ENCODE results near the gene PGA4. TPM values are rescaled to one million over a fixed set of nuclear protein-coding genes. Genes with fewer than 3 reads are reported as not detected.
"Not testable (repeated sequence)": the region's sequence is repeated elsewhere in the genome, so short reads cannot be mapped to it uniquely, and the experiment has no call there.

Gene PGA4
- total RNA-seq, 1 experiment from 2014 or later = not detected

DNA sequence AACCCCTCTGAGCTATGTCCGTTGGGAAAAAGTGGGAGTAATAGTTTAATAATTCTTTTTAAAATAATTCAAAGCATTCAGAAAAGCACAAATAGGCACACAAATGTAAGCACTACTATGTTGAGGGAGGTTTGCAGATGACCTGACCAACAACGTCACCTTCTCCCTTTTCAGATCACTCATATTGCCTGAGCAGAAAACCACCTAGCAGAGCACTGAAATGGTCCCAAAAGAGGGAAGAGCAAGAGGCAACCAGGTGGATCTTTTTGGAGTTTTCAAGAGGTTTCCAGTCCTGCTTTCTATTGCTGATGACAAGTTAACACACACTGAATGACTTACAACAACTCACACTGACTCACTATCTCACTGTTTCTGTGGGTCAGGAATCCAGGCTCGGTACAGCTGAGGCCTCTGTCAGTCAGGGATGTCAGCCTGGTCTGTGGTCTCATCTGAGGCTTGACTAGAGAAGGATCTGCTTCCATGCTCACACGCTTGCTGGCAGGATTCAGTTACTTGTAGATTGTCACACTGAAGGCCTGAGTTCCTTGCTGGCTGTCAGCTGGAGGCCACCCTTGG, 23.1 kb upstream of the PGA4 start (continued):
- TF ChIP-seq ATF1 (CRISPR knock-in tag; IDR thresholded peaks at IDR 0.05) (no peak), ETV6 (CRISPR knock-in tag; IDR thresholded peaks at IDR 0.05) (no peak), TEAD1 (CRISPR knock-in tag; IDR thresholded peaks at IDR 0.05) (no peak), FOXJ3 (CRISPR knock-in tag; IDR thresholded peaks at IDR 0.05; ENCODE audit: borderline replicate concordance) (no peak), TEAD4 (CRISPR knock-in tag; IDR thresholded peaks at IDR 0.05) (no peak), NFE2L1 (CRISPR knock-in tag; IDR thresholded peaks at IDR 0.05) (no peak), NR3C1 (CRISPR knock-in tag; conservative IDR thresholded peaks at IDR 0.05; ENCODE audit: low read depth) (no peak), ZBTB21 (CRISPR knock-in tag; IDR thresholded peaks at IDR 0.05; ENCODE audit: borderline replicate concordance) (no peak)
- TF ChIP-seq, protein P1, sequence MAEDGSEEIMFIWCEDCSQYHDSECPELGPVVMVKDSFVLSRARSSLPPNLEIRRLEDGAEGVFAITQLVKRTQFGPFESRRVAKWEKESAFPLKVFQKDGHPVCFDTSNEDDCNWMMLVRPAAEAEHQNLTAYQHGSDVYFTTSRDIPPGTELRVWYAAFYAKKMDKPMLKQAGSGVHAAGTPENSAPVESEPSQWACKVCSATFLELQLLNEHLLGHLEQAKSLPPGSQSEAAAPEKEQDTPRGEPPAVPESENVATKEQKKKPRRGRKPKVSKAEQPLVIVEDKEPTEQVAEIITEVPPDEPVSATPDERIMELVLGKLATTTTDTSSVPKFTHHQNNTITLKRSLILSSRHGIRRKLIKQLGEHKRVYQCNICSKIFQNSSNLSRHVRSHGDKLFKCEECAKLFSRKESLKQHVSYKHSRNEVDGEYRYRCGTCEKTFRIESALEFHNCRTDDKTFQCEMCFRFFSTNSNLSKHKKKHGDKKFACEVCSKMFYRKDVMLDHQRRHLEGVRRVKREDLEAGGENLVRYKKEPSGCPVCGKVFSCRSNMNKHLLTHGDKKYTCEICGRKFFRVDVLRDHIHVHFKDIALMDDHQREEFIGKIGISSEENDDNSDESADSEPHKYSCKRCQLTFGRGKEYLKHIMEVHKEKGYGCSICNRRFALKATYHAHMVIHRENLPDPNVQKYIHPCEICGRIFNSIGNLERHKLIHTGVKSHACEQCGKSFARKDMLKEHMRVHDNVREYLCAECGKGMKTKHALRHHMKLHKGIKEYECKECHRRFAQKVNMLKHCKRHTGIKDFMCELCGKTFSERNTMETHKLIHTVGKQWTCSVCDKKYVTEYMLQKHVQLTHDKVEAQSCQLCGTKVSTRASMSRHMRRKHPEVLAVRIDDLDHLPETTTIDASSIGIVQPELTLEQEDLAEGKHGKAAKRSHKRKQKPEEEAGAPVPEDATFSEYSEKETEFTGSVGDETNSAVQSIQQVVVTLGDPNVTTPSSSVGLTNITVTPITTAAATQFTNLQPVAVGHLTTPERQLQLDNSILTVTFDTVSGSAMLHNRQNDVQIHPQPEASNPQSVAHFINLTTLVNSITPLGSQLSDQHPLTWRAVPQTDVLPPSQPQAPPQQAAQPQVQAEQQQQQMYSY (CRISPR knock-in tag; IDR thresholded peaks at IDR 0.05) = no peak
- TF ChIP-seq, protein P2, sequence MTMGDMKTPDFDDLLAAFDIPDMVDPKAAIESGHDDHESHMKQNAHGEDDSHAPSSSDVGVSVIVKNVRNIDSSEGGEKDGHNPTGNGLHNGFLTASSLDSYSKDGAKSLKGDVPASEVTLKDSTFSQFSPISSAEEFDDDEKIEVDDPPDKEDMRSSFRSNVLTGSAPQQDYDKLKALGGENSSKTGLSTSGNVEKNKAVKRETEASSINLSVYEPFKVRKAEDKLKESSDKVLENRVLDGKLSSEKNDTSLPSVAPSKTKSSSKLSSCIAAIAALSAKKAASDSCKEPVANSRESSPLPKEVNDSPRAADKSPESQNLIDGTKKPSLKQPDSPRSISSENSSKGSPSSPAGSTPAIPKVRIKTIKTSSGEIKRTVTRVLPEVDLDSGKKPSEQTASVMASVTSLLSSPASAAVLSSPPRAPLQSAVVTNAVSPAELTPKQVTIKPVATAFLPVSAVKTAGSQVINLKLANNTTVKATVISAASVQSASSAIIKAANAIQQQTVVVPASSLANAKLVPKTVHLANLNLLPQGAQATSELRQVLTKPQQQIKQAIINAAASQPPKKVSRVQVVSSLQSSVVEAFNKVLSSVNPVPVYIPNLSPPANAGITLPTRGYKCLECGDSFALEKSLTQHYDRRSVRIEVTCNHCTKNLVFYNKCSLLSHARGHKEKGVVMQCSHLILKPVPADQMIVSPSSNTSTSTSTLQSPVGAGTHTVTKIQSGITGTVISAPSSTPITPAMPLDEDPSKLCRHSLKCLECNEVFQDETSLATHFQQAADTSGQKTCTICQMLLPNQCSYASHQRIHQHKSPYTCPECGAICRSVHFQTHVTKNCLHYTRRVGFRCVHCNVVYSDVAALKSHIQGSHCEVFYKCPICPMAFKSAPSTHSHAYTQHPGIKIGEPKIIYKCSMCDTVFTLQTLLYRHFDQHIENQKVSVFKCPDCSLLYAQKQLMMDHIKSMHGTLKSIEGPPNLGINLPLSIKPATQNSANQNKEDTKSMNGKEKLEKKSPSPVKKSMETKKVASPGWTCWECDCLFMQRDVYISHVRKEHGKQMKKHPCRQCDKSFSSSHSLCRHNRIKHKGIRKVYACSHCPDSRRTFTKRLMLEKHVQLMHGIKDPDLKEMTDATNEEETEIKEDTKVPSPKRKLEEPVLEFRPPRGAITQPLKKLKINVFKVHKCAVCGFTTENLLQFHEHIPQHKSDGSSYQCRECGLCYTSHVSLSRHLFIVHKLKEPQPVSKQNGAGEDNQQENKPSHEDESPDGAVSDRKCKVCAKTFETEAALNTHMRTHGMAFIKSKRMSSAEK (CRISPR knock-in tag; IDR thresholded peaks at IDR 0.05; ENCODE audit: borderline replicate concordance) = no peak

DNA sequence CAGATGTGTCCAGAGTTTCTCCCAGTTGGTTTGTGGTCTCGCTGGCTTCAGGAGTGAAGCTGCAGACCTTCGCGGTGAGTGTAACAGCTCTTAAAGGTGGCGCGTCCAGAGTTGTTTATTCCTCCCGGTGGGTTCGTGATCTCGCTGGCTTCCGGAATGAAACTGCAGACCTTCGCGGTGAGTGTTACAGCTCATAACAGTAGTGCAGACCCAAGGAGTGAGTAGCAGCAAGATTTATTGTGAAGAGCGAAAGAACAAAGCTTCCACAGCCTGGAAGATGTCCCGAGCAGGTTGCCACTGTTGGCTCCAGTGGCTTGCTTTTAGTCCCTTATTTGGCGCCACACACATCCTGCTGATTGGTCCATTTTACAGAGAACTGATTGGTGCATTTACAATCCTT, 20.7 kb upstream of the PGA4 start:
- peaks cover 19% of the 10 kb centered on the region for H3K9me3 Mint-ChIP-seq
- no peak for ATAC-seq
- ChIA-PET CTCF (interaction anchor here (0.7 kb wide), 1 partner anchor 135 kb away, joined by 3 read pairs; no protein-coding TSS in a partner anchor), POLR2A (no interaction called here)
- H3K27me3 Mint-ChIP-seq (ENCODE audit: low read depth) = peaks cover 10% of the 10 kb centered on the region
- no peak for DNase-seq (ENCODE audit: low spot score)
- H3K4me1 Mint-ChIP-seq = peaks cover 8% of the 10 kb centered on the region
- no peak overlapping the region for H3K4me3 Mint-ChIP-seq
- TF ChIP-seq ATF1 (CRISPR knock-in tag; IDR thresholded peaks at IDR 0.05) (no peak), NFATC4 (CRISPR knock-in tag; IDR thresholded peaks at IDR 0.05) (no peak), ZNF671 (CRISPR knock-in tag; IDR thresholded peaks at IDR 0.05) (no peak), GRHL2 (CRISPR knock-in tag; IDR thresholded peaks at IDR 0.05; ENCODE audit: insufficient replicate concordance, severe bottlenecking) (no peak), JAZF1 (CRISPR knock-in tag; IDR thresholded peaks at IDR 0.05) (no peak), NR2C2 (CRISPR knock-in tag; IDR thresholded peaks at IDR 0.05) (no peak)
- TF ChIP-seq, protein P3, sequence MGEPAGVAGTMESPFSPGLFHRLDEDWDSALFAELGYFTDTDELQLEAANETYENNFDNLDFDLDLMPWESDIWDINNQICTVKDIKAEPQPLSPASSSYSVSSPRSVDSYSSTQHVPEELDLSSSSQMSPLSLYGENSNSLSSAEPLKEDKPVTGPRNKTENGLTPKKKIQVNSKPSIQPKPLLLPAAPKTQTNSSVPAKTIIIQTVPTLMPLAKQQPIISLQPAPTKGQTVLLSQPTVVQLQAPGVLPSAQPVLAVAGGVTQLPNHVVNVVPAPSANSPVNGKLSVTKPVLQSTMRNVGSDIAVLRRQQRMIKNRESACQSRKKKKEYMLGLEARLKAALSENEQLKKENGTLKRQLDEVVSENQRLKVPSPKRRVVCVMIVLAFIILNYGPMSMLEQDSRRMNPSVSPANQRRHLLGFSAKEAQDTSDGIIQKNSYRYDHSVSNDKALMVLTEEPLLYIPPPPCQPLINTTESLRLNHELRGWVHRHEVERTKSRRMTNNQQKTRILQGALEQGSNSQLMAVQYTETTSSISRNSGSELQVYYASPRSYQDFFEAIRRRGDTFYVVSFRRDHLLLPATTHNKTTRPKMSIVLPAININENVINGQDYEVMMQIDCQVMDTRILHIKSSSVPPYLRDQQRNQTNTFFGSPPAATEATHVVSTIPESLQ (CRISPR knock-in tag; IDR thresholded peaks at IDR 0.05) = no peak
- TF ChIP-seq, protein P4, sequence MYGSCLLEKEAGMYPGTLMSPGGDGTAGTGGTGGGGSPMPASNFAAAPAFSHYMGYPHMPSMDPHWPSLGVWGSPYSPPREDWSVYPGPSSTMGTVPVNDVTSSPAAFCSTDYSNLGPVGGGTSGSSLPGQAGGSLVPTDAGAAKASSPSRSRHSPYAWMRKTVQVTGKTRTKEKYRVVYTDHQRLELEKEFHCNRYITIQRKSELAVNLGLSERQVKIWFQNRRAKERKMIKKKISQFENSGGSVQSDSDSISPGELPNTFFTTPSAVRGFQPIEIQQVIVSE (CRISPR knock-in tag; IDR thresholded peaks at IDR 0.05; ENCODE audit: borderline replicate concordance) = no peak
- H3K27ac Mint-ChIP-seq = no peak overlapping the region
- H3K36me3 Mint-ChIP-seq = no peaks in the 10 kb centered on the region

DNA sequence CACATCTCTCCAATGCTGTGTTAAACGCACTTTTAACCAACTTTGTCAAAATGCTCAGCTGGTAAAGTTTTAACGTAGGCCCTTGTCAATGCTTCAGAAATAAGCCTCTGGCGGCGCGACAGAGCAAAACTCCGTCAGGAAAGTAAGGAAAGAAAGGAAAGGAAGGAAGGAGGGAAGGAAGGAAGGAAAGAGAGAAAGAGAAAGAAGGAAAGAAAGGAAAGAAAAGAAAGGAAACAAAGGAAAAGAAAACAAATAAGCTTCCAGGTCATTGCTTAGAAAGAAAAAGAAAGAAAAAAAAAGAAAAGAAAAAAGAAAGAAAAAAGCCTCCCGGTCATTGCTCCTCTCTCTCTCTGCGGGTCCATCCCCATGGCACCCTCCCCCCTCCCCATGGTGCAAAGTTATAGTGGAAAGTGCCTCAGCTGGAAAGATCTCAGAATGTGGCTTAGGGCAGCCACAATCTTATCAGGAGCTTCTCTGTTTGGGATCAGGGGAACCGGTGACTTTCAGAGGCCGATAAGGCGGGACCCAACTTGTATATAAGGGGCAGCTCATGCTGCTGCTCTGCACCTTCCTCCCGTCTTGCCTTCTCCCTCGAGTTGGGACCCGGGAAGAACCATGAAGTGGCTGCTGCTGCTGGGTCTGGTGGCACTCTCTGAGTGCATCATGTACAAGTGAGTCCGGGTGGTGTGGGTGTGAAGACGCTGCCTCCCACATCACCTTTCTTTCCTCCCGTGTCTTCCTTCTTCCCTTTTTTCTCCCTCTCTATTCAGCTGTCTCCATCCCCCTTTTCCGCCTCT, 19.0 kb upstream of the PGA4 start, which contains the start of gene PGA3:
Gene PGA3 (plus strand): TSS at position 566 of the 797 bp plus-strand sequence. CDS start 50 bp downstream, at position 616.
- POLR2A ChIA-PET = interaction anchor here (0.7 kb wide), 1 partner anchor 214 kb away, joined by 3 read pairs; no protein-coding TSS in a partner anchor
- peaks cover 19% of the 10 kb centered on the region for H3K9me3 Mint-ChIP-seq
- CTCF ChIA-PET = interaction anchor here (0.6 kb wide), 1 partner anchor 9 kb away, joined by 3 read pairs; no protein-coding TSS in a partner anchor

DNA sequence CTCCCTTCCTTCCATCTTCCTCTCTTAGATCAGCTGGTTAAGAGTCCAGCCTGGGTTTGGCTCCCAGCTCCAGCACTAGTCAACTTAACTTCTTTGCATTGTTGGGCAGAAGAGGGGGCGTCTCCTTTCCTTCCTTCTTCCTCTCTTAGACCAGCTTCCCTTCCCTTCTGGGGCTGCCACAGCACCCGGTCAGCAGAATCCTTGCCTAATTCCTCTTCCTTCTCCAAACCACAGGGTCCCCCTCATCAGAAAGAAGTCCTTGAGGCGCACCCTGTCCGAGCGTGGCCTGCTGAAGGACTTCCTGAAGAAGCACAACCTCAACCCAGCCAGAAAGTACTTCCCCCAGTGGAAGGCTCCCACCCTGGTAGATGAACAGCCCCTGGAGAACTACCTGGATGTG, 18.3 kb upstream of the PGA4 start:
- H3K27ac Mint-ChIP-seq; H3K4me1 Mint-ChIP-seq; H3K36me3 Mint-ChIP-seq; H3K27me3 Mint-ChIP-seq (ENCODE audit: low read depth); CTCF ChIA-PET; ATAC-seq; H3K4me3 Mint-ChIP-seq; DNase-seq (ENCODE audit: low spot score): not testable (repeated sequence)
- POLR2A ChIA-PET = interaction anchor here (0.7 kb wide), 1 partner anchor 214 kb away, joined by 3 read pairs; no protein-coding TSS in a partner anchor
- H3K9me3 Mint-ChIP-seq = peaks cover 13% of the 10 kb centered on the region

More for the DNA sequence above, 19.0 kb upstream of the PGA4 start, which contains the start of gene PGA3:
- DNase-seq (ENCODE audit: low spot score); H3K27me3 Mint-ChIP-seq (ENCODE audit: low read depth); ATAC-seq; H3K4me1 Mint-ChIP-seq; H3K27ac Mint-ChIP-seq; H3K36me3 Mint-ChIP-seq; H3K4me3 Mint-ChIP-seq: not testable (repeated sequence)

Data from WTC11 (cell line).